H9 (cell line): Measurements from ENCODE around the gene SLC16A11. TPM values are rescaled to one million over a fixed set of nuclear protein-coding genes. Genes with fewer than 3 reads are reported as not detected.
A peak's percentile ranks its signal among the peaks of the same experiment; 100 is the strongest.

Source experiments
- DNase-seq: peaks from one replicate; pipeline ENCODE4 v3.0.0-alpha.2; 2017
- H2AFZ ChIP-seq: one replicate; pipeline ENCODE4 v1.6.1; 2013; ENCODE audit warnings: mild to moderate bottlenecking, low read length, control low read depth, moderate library complexity
- H2AK5ac ChIP-seq: 2 replicates; pipeline ENCODE4 v1.6.1; 2013; ENCODE audit warnings: low read length, control low read depth, mixed read lengths; ENCODE audit not compliant: insufficient read length
- H2BK120ac ChIP-seq: one replicate; pipeline ENCODE4 v1.6.1; 2013; ENCODE audit warnings: low read depth, mild to moderate bottlenecking, low read length, control low read depth, inconsistent platforms; ENCODE audit not compliant: poor library complexity, severe bottlenecking
- H2BK12ac ChIP-seq: 2 replicates; pipeline ENCODE4 v1.6.1; 2013; ENCODE audit warnings: low read length, control low read depth, mixed read lengths, low read depth; ENCODE audit not compliant: insufficient read length
- H2BK15ac ChIP-seq: 2 replicates; pipeline ENCODE4 v1.6.1; 2013; ENCODE audit warnings: low read depth, low read length, control low read depth
- H2BK20ac ChIP-seq: one replicate; pipeline ENCODE4 v1.6.1; 2013; ENCODE audit warnings: low read depth, mild to moderate bottlenecking, low read length, control low read depth, inconsistent platforms; ENCODE audit not compliant: poor library complexity, severe bottlenecking
- H2BK5ac ChIP-seq: 2 replicates; pipeline ENCODE4 v1.6.1; 2013; ENCODE audit warnings: low read length, control low read depth, mixed read lengths; ENCODE audit not compliant: insufficient read length
- H3K14ac ChIP-seq: 2 replicates; pipeline ENCODE4 v1.6.1; 2013; ENCODE audit warnings: low read length, control low read depth; ENCODE audit not compliant: insufficient read depth
- H3K18ac ChIP-seq: 2 replicates; pipeline ENCODE4 v1.6.1; 2013; ENCODE audit warnings: low read depth, mild to moderate bottlenecking, mixed read lengths, low read length, control low read depth; ENCODE audit not compliant: insufficient read length
- H3K23ac ChIP-seq: 2 replicates; pipeline ENCODE4 v1.6.1; 2013; ENCODE audit warnings: low read length, control low read depth, mixed read lengths, low read depth; ENCODE audit not compliant: insufficient read length
- H3K23me2 ChIP-seq: 2 replicates; pipeline ENCODE4 v1.6.1; 2013; ENCODE audit warnings: low read depth, mild to moderate bottlenecking, mixed read lengths, low read length, control low read depth; ENCODE audit not compliant: insufficient read length, poor library complexity, severe bottlenecking
- H3K27ac ChIP-seq: 2 replicates; pipeline ENCODE4 v1.5.1; 2013; ENCODE audit warnings: low read length, control low read depth, mixed read lengths, low read depth; ENCODE audit not compliant: insufficient read length
- H3K27me3 ChIP-seq: 2 replicates; pipeline ENCODE4 v1.6.1; 2013; ENCODE audit warnings: low read length, control low read depth, inconsistent platforms; ENCODE audit not compliant: insufficient read depth
- H3K4ac ChIP-seq: 2 replicates; pipeline ENCODE4 v1.6.1; 2013; ENCODE audit warnings: low read depth, mild to moderate bottlenecking, control low read depth, inconsistent platforms, low read length, moderate library complexity
- H3K4me1 ChIP-seq: 2 replicates; pipeline ENCODE4 v1.6.1; 2013; ENCODE audit warnings: low read length, control low read depth, inconsistent platforms; ENCODE audit not compliant: insufficient read depth
- H3K4me2 ChIP-seq: 2 replicates; pipeline ENCODE4 v1.6.1; 2013; ENCODE audit warnings: low read length, control low read depth, mixed read lengths; ENCODE audit not compliant: insufficient read length, insufficient read depth
- H3K56ac ChIP-seq: 2 replicates; pipeline ENCODE4 v1.6.1; 2013; ENCODE audit warnings: low read depth, mild to moderate bottlenecking, mixed read lengths, low read length, control low read depth; ENCODE audit not compliant: insufficient read length
- H3K79me1 ChIP-seq: 2 replicates; pipeline ENCODE4 v1.6.1; 2013; ENCODE audit warnings: low read depth, mild to moderate bottlenecking, moderate library complexity, low read length, control low read depth, inconsistent platforms; ENCODE audit not compliant: insufficient read depth, poor library complexity, severe bottlenecking
- H3K79me2 ChIP-seq: 2 replicates; pipeline ENCODE4 v1.6.1; 2013; ENCODE audit warnings: low read length, control low read depth, inconsistent platforms; ENCODE audit not compliant: insufficient read depth
- H3K9ac ChIP-seq: 2 replicates; pipeline ENCODE4 v1.6.1; 2013; ENCODE audit warnings: low read length, control low read depth, mixed read lengths; ENCODE audit not compliant: insufficient read length; ENCODE audit errors: extremely low read depth
- H3K9me3 ChIP-seq: one replicate; pipeline ENCODE4 v1.6.1; 2013; ENCODE audit warnings: low read depth, low read length, inconsistent platforms; ENCODE audit not compliant: control insufficient read depth
- H3T11ph ChIP-seq: one replicate; pipeline ENCODE4 v1.6.1; 2013; ENCODE audit warnings: mild to moderate bottlenecking, low read length, control low read depth, inconsistent platforms
- H4K20me1 ChIP-seq: one replicate; pipeline ENCODE4 v1.6.1; 2013; ENCODE audit not compliant: control insufficient read depth, insufficient read length, insufficient read depth
- H4K5ac ChIP-seq: 2 replicates; pipeline ENCODE4 v1.6.1; 2013; ENCODE audit warnings: low read depth, mild to moderate bottlenecking, mixed read lengths, low read length, control low read depth; ENCODE audit not compliant: insufficient read length
- H4K8ac ChIP-seq: replicated peaks from 2 replicates; pipeline ENCODE4 v1.6.1; 2013; ENCODE audit warnings: low read length, control low read depth, mixed read lengths, low read depth; ENCODE audit not compliant: insufficient read length
- H4K91ac ChIP-seq: 2 replicates; pipeline ENCODE4 v1.6.1; 2013; ENCODE audit warnings: low read depth, mild to moderate bottlenecking, moderate library complexity, mixed read lengths, low read length, control low read depth; ENCODE audit not compliant: insufficient read length
- H3K27ac Mint-ChIP-seq, 3 experiments: 2 replicates in 2 of 3; 3 replicates in 1 of 3; pipeline ENCODE4 v1.8.0; 2020 to 2021; ENCODE audit warnings: mixed read lengths in 3 of 3, mild to moderate bottlenecking in 1 of 3, moderate library complexity in 1 of 3
- H3K27me3 Mint-ChIP-seq: 2 replicates; pipeline ENCODE4 v1.8.0; 2021; ENCODE audit warnings: low read depth, mild to moderate bottlenecking, moderate library complexity, mixed read lengths
- H3K36me3 Mint-ChIP-seq, 3 experiments: 2 replicates in 2 of 3; 3 replicates in 1 of 3; pipeline ENCODE4 v1.8.0; 2020 to 2021; ENCODE audit warnings: low read depth in 3 of 3, mixed read lengths in 3 of 3; ENCODE audit not compliant: insufficient read depth in 1 of 3
- H3K4me1 Mint-ChIP-seq, 2 experiments: 2 replicates each; pipeline ENCODE4 v1.8.0; 2020; ENCODE audit warnings: mixed read lengths in 2 of 2
- H3K4me3 Mint-ChIP-seq, 2 experiments: 2 replicates in 1 of 2; 3 replicates in 1 of 2; pipeline ENCODE4 v1.8.0; 2020 to 2021; ENCODE audit warnings: mild to moderate bottlenecking in 2 of 2, mixed read lengths in 2 of 2, moderate library complexity in 1 of 2
- H3K9me3 Mint-ChIP-seq, 2 experiments: 2 replicates in 1 of 2; 3 replicates in 1 of 2; pipeline ENCODE4 v1.8.0; 2020; ENCODE audit warnings: mild to moderate bottlenecking in 2 of 2, mixed read lengths in 2 of 2, moderate library complexity in 1 of 2
- WGBS: extraction: QIAGEN DNeasy Blood & Tissue Kit; methylation state at CpG from one replicate; pipeline ENCODE4 v1.1.7; 2013; ENCODE audit warnings: missing lambda C conversion rate, low lambda C conversion rate, mixed read lengths; ENCODE audit not compliant: insufficient read length; ENCODE audit errors: extremely low coverage; 5-methylcytosine and 5-hydroxymethylcytosine counted together
- total RNA-seq: library from RNA; stranded (reverse); gene quantifications from 2 replicates; pipeline ENCODE4 v1.2.1, GENCODE V29; 2021
- TF ChIP-seq, protein P1 (sequence below): fragments of 200-600 bp; sonication (generic); conservative IDR thresholded peaks from 3 replicates; pipeline ENCODE4 v1.8.0; 2021; ENCODE audit warnings: antibody characterized with exemption, mild to moderate bottlenecking

Gene SLC16A11
- total RNA-seq, 1 experiment from 2014 or later: 0.13 TPM

DNA sequence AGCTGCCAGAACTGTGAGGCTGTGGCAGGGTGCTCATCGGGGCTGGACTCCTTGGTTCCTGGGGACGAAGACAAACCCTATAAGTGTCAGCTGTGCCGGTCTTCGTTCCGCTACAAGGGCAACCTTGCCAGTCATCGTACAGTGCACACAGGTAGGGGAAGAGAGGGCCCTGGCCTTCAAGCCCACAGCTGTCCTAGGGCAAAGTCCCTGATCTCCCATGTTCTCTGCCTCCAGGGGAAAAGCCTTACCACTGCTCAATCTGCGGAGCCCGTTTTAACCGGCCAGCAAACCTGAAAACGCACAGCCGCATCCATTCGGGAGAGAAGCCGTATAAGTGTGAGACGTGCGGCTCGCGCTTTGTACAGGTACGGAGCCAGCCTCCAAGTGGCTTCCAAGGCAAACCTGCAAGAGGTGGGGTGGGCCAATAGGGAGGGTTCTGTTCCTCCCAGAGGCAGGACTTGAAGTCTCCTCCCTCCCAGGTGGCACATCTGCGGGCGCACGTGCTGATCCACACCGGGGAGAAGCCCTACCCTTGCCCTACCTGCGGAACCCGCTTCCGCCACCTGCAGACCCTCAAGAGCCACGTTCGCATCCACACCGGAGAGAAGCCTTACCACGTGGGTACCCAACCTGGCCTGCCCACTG lies 17.3 kb downstream of the SLC16A11 start:
- H2BK12ac ChIP-seq: no peak overlapping the region
- H3T11ph ChIP-seq: no peak overlapping the region
- Mint-ChIP-seq H3K27me3 (peaks cover 31% of the 10 kb centered on the region), H3K4me3 (no peak overlapping the region), H3K9me3 (0 out of 5 replicates have a peak, but pooled peaks cover 0 to 2% of the 10 kb centered on the region in 2 experiments), H3K4me1 (peaks cover 14% of the 10 kb centered on the region in 2 experiments), H3K27ac (no peak overlapping the region; a peak in 1 of 7 replicates), H3K36me3 (peaks cover 10 to 49% (median 27%) of the 10 kb centered on the region in 3 experiments)
- no peaks in the 10 kb centered on the region for H4K20me1 ChIP-seq
- TF ChIP-seq, protein P1, sequence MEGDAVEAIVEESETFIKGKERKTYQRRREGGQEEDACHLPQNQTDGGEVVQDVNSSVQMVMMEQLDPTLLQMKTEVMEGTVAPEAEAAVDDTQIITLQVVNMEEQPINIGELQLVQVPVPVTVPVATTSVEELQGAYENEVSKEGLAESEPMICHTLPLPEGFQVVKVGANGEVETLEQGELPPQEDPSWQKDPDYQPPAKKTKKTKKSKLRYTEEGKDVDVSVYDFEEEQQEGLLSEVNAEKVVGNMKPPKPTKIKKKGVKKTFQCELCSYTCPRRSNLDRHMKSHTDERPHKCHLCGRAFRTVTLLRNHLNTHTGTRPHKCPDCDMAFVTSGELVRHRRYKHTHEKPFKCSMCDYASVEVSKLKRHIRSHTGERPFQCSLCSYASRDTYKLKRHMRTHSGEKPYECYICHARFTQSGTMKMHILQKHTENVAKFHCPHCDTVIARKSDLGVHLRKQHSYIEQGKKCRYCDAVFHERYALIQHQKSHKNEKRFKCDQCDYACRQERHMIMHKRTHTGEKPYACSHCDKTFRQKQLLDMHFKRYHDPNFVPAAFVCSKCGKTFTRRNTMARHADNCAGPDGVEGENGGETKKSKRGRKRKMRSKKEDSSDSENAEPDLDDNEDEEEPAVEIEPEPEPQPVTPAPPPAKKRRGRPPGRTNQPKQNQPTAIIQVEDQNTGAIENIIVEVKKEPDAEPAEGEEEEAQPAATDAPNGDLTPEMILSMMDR: no peak
- H4K91ac ChIP-seq: no peak overlapping the region
- H3K4me1 ChIP-seq: 0 out of 2 replicates have a peak, but pooled peaks cover 2% of the 10 kb centered on the region
- no peak overlapping the region for H3K27ac ChIP-seq
- no peak overlapping the region for H3K4me2 ChIP-seq
- H2AFZ ChIP-seq: no peak overlapping the region
- no peak overlapping the region for H2BK20ac ChIP-seq
- no peak overlapping the region for H2BK15ac ChIP-seq
- H4K5ac ChIP-seq: no peak overlapping the region
- no peaks in the 10 kb centered on the region for H3K9me3 ChIP-seq
- no peak overlapping the region for H3K18ac ChIP-seq
- H2BK120ac ChIP-seq: no peak overlapping the region
- no peak overlapping the region for H2AK5ac ChIP-seq
- no peak overlapping the region for H4K8ac ChIP-seq
- no peak overlapping the region for H3K9ac ChIP-seq
- H3K27me3 ChIP-seq: peaks cover 6% of the 10 kb centered on the region; the same call in 1 of the 2 replicates
- no peak overlapping the region for H3K14ac ChIP-seq
- no peak overlapping the region for H3K56ac ChIP-seq
- no peak overlapping the region for H2BK5ac ChIP-seq
- no peaks in the 10 kb centered on the region for H3K79me1 ChIP-seq
- no peak overlapping the region for H3K4ac ChIP-seq
- H3K23ac ChIP-seq: no peak overlapping the region
- no peaks in the 10 kb centered on the region for H3K79me2 ChIP-seq
- WGBS: no CpG with 5 or more reads among the region's 29 CpGs
- DNase-seq: peak; percentile 57
- peaks cover 14% of the 10 kb centered on the region for H3K23me2 ChIP-seq
